NB4 (cell line): Measurements from ENCODE around the gene GATAD2B.

Experiments used
- DNase-seq: peaks from one replicate; pipeline ENCODE4 v3.0.0; 2010; ENCODE audit warnings: low read depth
- H3K4me3 ChIP-seq: one replicate; pipeline ENCODE4 v1.5.1; 2011; ENCODE audit warnings: mild to moderate bottlenecking, low read depth, low read length, moderate library complexity
- MYC ChIP-seq: IDR thresholded peaks from 2 replicates; pipeline ENCODE4 v1.6.1; 2011; ENCODE audit warnings: low read depth, low read length
- POLR2A ChIP-seq: IDR thresholded peaks from 2 replicates; pipeline ENCODE4 v1.6.1; 2011; ENCODE audit warnings: mild to moderate bottlenecking; ENCODE audit not compliant: insufficient read length; ENCODE audit errors: extremely low read depth
- TF ChIP-seq, protein P1 (sequence below): IDR thresholded peaks from 2 replicates; pipeline ENCODE4 v1.6.1; 2011; ENCODE audit warnings: low read depth, low read length
- TF ChIP-seq, protein P2 (sequence below): IDR thresholded peaks from one replicate; pipeline ENCODE4 v1.5.1; 2012; ENCODE audit warnings: low read depth, low read length

GATAD2B gene

DNA sequence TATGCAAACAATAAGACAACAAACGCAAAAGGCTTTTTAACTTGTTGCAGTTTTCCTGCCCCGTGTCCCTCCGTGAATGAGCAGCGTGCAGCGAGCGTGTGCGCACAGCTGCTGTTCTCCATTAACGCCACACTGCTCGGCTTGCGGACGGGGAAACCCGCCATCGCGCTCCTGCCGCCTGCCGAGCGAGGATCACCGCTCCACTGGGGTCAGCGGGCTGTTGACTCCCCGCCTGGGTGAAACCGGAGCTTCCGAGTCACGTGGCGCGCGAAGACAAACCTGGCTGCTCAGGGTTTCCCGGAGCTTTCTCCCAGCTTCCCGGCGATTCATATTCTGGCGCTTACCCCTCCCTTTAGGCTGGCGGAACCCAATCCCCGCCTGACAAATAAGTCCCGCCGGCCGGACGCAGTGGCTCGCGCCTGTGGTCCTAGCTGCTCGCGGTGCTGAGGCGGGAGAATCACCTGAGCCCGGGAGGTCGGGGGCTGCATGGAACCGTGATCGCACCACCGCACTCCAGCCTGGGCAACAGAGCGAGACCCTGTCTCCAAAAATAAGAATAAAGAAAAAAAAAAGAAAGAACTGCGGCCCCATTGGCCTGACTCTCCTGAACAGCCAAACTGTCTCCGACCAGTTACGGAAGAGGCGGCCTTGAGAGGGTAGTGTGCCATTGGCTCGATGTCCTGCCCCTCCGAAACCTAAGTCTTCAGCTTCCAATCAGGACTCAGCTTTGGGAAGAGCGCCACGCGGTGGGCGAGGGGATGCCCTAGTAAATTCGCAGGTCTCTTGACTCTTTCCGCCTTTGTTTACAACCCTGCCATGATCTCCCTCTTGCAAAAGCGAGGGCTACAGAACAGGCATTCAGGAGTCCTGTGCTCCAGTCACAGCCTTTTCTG, 44.6 kb upstream of the GATAD2B start, which contains the start of gene CREB3L4:
Gene CREB3L4 (plus strand): TSS at position 796 of the 893 bp plus-strand sequence. CDS start 624 bp downstream, outside the sequence.
- peak within 1 kb of the TSS; percentile 94 for H3K4me3 ChIP-seq
- TF ChIP-seq, protein P1, sequence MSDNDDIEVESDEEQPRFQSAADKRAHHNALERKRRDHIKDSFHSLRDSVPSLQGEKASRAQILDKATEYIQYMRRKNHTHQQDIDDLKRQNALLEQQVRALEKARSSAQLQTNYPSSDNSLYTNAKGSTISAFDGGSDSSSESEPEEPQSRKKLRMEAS, result peak; percentile 93
- peak; percentile 64 for TF ChIP-seq POLR2A
- TF ChIP-seq, protein P2, sequence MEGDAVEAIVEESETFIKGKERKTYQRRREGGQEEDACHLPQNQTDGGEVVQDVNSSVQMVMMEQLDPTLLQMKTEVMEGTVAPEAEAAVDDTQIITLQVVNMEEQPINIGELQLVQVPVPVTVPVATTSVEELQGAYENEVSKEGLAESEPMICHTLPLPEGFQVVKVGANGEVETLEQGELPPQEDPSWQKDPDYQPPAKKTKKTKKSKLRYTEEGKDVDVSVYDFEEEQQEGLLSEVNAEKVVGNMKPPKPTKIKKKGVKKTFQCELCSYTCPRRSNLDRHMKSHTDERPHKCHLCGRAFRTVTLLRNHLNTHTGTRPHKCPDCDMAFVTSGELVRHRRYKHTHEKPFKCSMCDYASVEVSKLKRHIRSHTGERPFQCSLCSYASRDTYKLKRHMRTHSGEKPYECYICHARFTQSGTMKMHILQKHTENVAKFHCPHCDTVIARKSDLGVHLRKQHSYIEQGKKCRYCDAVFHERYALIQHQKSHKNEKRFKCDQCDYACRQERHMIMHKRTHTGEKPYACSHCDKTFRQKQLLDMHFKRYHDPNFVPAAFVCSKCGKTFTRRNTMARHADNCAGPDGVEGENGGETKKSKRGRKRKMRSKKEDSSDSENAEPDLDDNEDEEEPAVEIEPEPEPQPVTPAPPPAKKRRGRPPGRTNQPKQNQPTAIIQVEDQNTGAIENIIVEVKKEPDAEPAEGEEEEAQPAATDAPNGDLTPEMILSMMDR, result peak; percentile 16
- TF ChIP-seq MYC, result peak; percentile 87
- peak; percentile 99 for DNase-seq

DNA sequence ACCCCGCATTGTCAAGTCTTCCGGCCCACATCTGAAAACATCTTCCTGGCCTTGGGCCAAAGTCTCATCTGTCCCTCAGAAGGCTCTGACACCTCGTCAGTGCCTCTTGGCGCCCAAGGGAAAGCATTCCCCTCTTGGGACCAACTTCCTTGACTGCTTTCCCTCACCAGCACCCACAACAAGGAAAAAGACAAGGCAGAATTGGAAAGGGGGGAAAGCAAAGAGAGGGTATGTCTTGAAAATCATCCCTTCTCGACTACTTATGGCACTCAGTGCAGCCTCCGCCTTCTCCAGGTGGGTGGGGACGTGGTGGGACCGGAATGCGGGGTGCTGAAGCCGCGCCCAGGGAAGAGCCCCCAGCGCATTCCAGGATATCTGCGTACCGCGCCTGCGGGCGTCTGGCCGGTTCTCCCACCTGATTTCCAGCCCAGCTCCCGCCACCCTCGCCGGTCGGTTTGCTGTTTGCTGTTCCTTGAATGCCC, 41.1 kb upstream of the GATAD2B start:
- H3K4me3 ChIP-seq, result peak overlapping the region; percentile 84
- DNase-seq, result no peak
- TF ChIP-seq, protein P2, result no peak
- TF ChIP-seq, protein P1, result no peak
- TF ChIP-seq MYC (no peak), POLR2A (no peak)

DNA sequence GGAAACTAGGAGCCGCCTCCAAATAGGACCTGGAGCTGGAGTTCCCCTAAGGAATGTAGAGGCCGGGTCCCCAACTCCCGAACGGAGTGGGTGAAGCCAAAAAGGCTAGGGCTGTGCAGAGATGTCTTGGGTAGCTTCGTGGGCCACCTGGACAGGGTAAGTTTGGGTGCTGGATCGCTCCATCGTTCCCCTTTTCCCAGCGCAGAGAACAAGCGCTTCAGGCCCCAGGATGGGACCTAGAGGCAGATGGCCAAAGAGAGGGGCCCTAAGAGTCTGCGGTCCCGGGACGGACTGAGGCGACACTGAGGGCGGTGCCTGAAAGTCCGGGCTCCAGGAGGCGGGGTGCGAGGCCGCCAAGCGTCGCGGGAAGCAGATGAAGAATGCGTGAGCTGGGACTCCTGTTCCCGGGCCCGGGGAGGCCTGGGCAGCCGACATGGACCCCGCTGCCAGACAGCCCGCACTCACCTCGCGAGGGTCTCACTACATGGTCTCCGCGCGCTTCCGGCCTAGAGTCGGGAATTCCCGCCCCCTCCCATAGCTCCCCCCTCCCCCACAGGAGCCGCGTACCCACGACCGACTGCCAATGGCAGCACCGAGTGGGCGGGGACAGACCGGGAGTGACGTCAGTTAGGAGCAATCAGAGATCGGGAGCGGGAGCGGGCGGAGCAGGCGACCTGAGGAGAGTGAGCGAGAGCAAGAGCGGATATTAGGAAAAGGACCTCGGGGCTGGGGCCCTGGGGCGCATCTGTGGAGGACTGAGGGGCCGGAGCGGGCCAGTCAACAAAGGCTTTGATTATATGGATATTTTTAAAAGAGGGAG, 40.5 kb upstream of the GATAD2B start, which contains the start of gene SLC39A1:
Gene SLC39A1 (minus strand): TSS at position 508 of the 820 bp plus-strand sequence. CDS start 822 bp downstream, outside the sequence.
- DNase-seq, result peak; percentile 96
- H3K4me3 ChIP-seq, result peak within 1 kb of the TSS; percentile 84
- TF ChIP-seq MYC, result no peak; the same call in 1 of the 2 replicates
- TF ChIP-seq, protein P1, result peak; percentile 35
- TF ChIP-seq POLR2A, result peak; percentile 61
- TF ChIP-seq, protein P2, result no peak

DNA sequence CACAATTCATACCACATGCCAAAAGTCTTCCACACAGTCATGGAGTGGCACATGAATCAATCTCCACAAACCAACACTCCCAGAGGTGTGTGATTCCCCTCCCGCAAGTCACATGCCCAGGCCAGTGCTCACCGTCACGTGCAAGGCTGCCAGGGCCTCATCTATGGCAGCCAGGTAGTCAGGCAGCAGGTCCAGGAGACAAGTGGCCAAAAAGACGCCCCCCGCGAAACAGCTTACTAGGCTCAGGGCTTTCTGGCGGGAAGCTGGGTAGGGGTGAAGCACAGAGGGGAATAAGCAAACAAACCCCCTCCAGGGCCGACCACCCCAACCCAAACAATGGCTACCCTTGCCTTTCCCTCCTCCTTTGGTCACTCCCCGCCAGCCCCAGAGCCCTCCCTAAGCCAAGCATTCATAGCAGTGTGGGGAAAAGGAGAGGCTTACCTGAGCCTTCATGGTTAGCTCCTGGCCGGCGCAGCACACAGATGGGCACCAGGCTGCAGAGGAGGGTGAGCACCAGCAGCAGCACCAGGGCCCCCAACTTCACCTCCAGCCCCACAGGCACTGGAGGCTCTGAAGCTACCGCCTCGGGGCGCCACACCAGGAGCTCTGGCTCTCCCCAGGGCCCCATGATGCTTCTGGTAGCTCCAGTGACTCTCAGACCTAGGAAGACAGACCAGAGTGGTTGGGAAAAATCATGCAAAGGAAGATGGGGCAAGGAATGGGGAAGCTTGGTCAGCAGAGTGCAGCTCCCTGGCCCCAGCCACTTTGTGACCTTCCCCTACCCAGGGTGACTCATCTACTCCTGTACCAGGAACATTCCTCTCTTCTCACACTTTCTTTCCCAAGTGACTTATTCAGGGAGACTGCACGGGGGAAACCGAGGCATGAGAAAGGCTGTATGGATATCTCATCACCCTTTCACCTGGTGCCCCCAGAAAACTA, 39.6 kb upstream of the GATAD2B start:
- peak; percentile 52 for DNase-seq
- no peak for TF ChIP-seq MYC
- TF ChIP-seq, protein P1, result no peak
- TF ChIP-seq, protein P2, result no peak
- peak overlapping the region; percentile 84 for H3K4me3 ChIP-seq

DNA sequence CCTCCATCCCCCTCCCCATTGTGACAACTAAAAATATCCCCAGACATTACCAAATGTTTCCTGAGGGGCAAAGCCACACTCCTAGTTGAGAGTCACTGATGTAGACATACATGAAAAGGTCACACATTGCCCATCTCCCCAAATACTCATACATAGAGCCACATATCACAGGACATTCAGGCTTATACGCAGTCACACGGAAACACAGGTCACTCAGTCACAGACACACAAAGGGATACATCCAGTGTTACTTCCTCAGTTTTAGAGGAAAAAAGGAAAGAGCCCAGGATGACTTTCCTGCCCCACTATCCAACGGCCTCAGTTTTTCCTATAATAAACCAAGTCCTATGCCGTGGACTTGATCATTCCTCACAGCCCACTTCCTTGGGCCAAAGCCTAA, 38.6 kb upstream of the GATAD2B start:
- no peak for DNase-seq
- no peak overlapping the region for H3K4me3 ChIP-seq
- TF ChIP-seq, protein P1, result no peak
- TF ChIP-seq, protein P2, result no peak
- no peak for TF ChIP-seq POLR2A
- TF ChIP-seq MYC, result no peak
